ENCODE results near the gene PLCB4.

The PLCB4 gene

GRCh38 chr20:9220874-9221547, 152.1 kb downstream of the PLCB4 start:
- TF ChIP-seq Cebpa-rat (IDR thresholded peaks at IDR 0.05) = no peak
- Histone ChIP-seq H3K27me3 (no peaks in the 10 kb centered on the region), H3K9me3 (replicated peaks in 1 of 11) (no peaks in the 10 kb centered on the region), H3K4me1 (peaks cover 26 to 61% (median 49%) of the 10 kb centered on the region in 10 experiments), H3K9ac (0 out of 22 replicates have a peak overlapping the region, but pooled peaks of 1 of the 11 experiments have one; percentile 2), H3K36me3 (no peaks in the 10 kb centered on the region), H3K4me2 (peak overlapping the region; percentile 2 to 82 (median 61); a peak in 20 of 22 replicates), H4K20me1 (no peaks in the 10 kb centered on the region), H3K27ac (peak overlapping the region in 4 of 11 experiments; percentile 27 to 49 (median 35); a peak in 5 of 22 replicates), H3K4me3 (no peak overlapping the region)

- no peaks in the 10 kb centered on the region for H4K20me1 ChIP-seq
- no peaks in the 10 kb centered on the region for H3K9me3 ChIP-seq (replicated peaks in 1 of 11)
- TF ChIP-seq Cebpa-rat (IDR thresholded peaks at IDR 0.05) = no peak
- H3K36me3 ChIP-seq = no peaks in the 10 kb centered on the region
- H3K27me3 ChIP-seq = no peaks in the 10 kb centered on the region
- peak overlapping the region in 3 of 11 experiments; percentile 5 to 22 (median 14); a peak in 3 of 22 replicates for H3K4me2 ChIP-seq
- H3K27ac ChIP-seq = no peak overlapping the region
- H3K4me1 ChIP-seq = peaks cover 17 to 51% (median 36%) of the 10 kb centered on the region in 10 experiments
- H3K9ac ChIP-seq = no peak overlapping the region
- no peak overlapping the region for H3K4me3 ChIP-seq
Observed at GRCh38 chr20:9223296-9223695, 154.4 kb downstream of the PLCB4 start.

- no peak for TF ChIP-seq Cebpa-rat (IDR thresholded peaks at IDR 0.05)
Observed at GRCh38 chr20:9225879-9226278, 157.0 kb downstream of the PLCB4 start.

GRCh38 chr20:9227896-9228615, 159.2 kb downstream of the PLCB4 start:
- Histone ChIP-seq H3K4me3 (no peak overlapping the region), H3K9me3 (replicated peaks in 1 of 11) (no peaks in the 10 kb centered on the region), H3K4me2 (no peak overlapping the region), H3K27me3 (no peaks in the 10 kb centered on the region), H4K20me1 (no peaks in the 10 kb centered on the region), H3K4me1 (peaks cover 0 to 16% (median 7%) of the 10 kb centered on the region in 10 experiments; a peak in 13 of 20 replicates), H3K36me3 (no peaks in the 10 kb centered on the region), H3K27ac (no peak overlapping the region), H3K9ac (no peak overlapping the region)
- no peak for TF ChIP-seq Cebpa-rat (IDR thresholded peaks at IDR 0.05)

More at GRCh38 chr20:9225879-9226278, 157.0 kb downstream of the PLCB4 start:
- Histone ChIP-seq H3K27me3 (no peaks in the 10 kb centered on the region), H3K9me3 (replicated peaks in 1 of 11) (no peaks in the 10 kb centered on the region), H3K4me3 (no peak overlapping the region), H3K27ac (no peak overlapping the region), H3K36me3 (no peaks in the 10 kb centered on the region), H3K4me2 (peak overlapping the region in 9 of 11 experiments; percentile 5 to 47 (median 31); a peak in 11 of 22 replicates), H4K20me1 (no peaks in the 10 kb centered on the region), H3K4me1 (peaks cover 5 to 25% (median 14%) of the 10 kb centered on the region in 10 experiments; a peak in 18 of 20 replicates), H3K9ac (no peak overlapping the region)

GRCh38 chr20:9228774-9229450, 160.0 kb downstream of the PLCB4 start:
- H3K36me3 ChIP-seq = no peaks in the 10 kb centered on the region
- no peak overlapping the region for H3K4me3 ChIP-seq
- no peak overlapping the region for H3K9ac ChIP-seq
- no peaks in the 10 kb centered on the region for H3K9me3 ChIP-seq (replicated peaks in 1 of 11)
- peaks cover 0 to 11% (median 6%) of the 10 kb centered on the region in 10 experiments; a peak in 13 of 20 replicates for H3K4me1 ChIP-seq
- H3K27ac ChIP-seq = no peak overlapping the region
- no peak for TF ChIP-seq Cebpa-rat (IDR thresholded peaks at IDR 0.05)
- H3K4me2 ChIP-seq = no peak overlapping the region
- no peaks in the 10 kb centered on the region for H3K27me3 ChIP-seq
- no peaks in the 10 kb centered on the region for H4K20me1 ChIP-seq

- no peaks in the 10 kb centered on the region for H3K27me3 ChIP-seq
- H4K20me1 ChIP-seq = no peaks in the 10 kb centered on the region
- no peak overlapping the region for H3K4me2 ChIP-seq
- H3K36me3 ChIP-seq = no peaks in the 10 kb centered on the region
- no peak overlapping the region for H3K4me3 ChIP-seq
- H3K9me3 ChIP-seq (replicated peaks in 1 of 11) = no peaks in the 10 kb centered on the region
- peaks cover 4 to 9% (median 6%) of the 10 kb centered on the region in 10 experiments; a peak in 14 of 20 replicates for H3K4me1 ChIP-seq
- H3K27ac ChIP-seq = no peak overlapping the region
- no peak for TF ChIP-seq Cebpa-rat (IDR thresholded peaks at IDR 0.05)
- H3K9ac ChIP-seq = no peak overlapping the region
Observed at GRCh38 chr20:9230406-9230805, 161.5 kb downstream of the PLCB4 start.

- Histone ChIP-seq H3K27me3 (no peaks in the 10 kb centered on the region), H3K4me1 (peaks cover 0 to 12% (median 0%) of the 10 kb centered on the region in 10 experiments; a peak in 3 of 20 replicates), H3K9me3 (replicated peaks in 1 of 11) (no peaks in the 10 kb centered on the region), H3K36me3 (no peaks in the 10 kb centered on the region), H3K27ac (no peak overlapping the region), H3K9ac (no peak overlapping the region), H3K4me3 (no peak overlapping the region), H3K4me2 (no peak overlapping the region), H4K20me1 (no peaks in the 10 kb centered on the region)
- no peak for TF ChIP-seq Cebpa-rat (IDR thresholded peaks at IDR 0.05)
Observed at GRCh38 chr20:9233804-9234203, 164.9 kb downstream of the PLCB4 start.

GRCh38 chr20:9235518-9235917, 166.6 kb downstream of the PLCB4 start:
- Histone ChIP-seq H3K9ac (no peak overlapping the region), H3K27me3 (no peaks in the 10 kb centered on the region), H3K4me2 (peak overlapping the region in 4 of 11 experiments; percentile 15 to 37 (median 28); a peak in 6 of 22 replicates), H3K9me3 (replicated peaks in 1 of 11) (no peaks in the 10 kb centered on the region), H3K36me3 (no peaks in the 10 kb centered on the region), H3K4me3 (no peak overlapping the region), H3K4me1 (peaks cover 0 to 27% (median 2%) of the 10 kb centered on the region in 10 experiments; a peak in 8 of 20 replicates), H4K20me1 (no peaks in the 10 kb centered on the region), H3K27ac (peak overlapping the region in 3 of 11 experiments; percentile 8 to 43 (median 19); a peak in 2 of 22 replicates)
- no peak for TF ChIP-seq Cebpa-rat (IDR thresholded peaks at IDR 0.05)

- H4K20me1 ChIP-seq = no peaks in the 10 kb centered on the region
- no peak overlapping the region for H3K27ac ChIP-seq
- no peak overlapping the region for H3K4me3 ChIP-seq
- no peak for TF ChIP-seq Cebpa-rat (IDR thresholded peaks at IDR 0.05)
- 0 out of 22 replicates have a peak overlapping the region, but pooled peaks of 1 of the 11 experiments have one; percentile 37 for H3K4me2 ChIP-seq
- H3K9me3 ChIP-seq (replicated peaks in 1 of 11) = no peaks in the 10 kb centered on the region
- no peaks in the 10 kb centered on the region for H3K27me3 ChIP-seq
- no peak overlapping the region for H3K9ac ChIP-seq
- peaks cover 8 to 36% (median 11%) of the 10 kb centered on the region in 10 experiments for H3K4me1 ChIP-seq
- no peaks in the 10 kb centered on the region for H3K36me3 ChIP-seq
Observed at GRCh38 chr20:9236458-9236857, 167.6 kb downstream of the PLCB4 start.

Measured in BLaER1 treated with 17β-estradiol and CSF1 and Interleukin-3, amounts not matched to agents 10 nM and 100 nM (cell line).